HG02884 (cell line): Measurements from ENCODE around the gene SLAMF7.

Experiments used
- ATAC-seq: cut with Tn5 transposase; IDR thresholded peaks from one replicate; pipeline ENCODE4 v1.9.1; 2021; ENCODE audit warnings: mild to moderate bottlenecking, moderate library complexity; ENCODE audit not compliant: unreplicated experiment

Gene SLAMF7

GRCh38 chr1:160799641-160800040 lies 60.6 kb downstream of the SLAMF7 start:
- ATAC-seq: no peak

GRCh38 chr1:160800142-160800541 lies 61.1 kb downstream of the SLAMF7 start:
- no peak for ATAC-seq

GRCh38 chr1:160800645-160801408 lies 61.8 kb downstream of the SLAMF7 start:
- ATAC-seq: no peak

GRCh38 chr1:160801836-160802580 lies 63.0 kb downstream of the SLAMF7 start:
- ATAC-seq: no peak
